ENCODE measurements around the gene NTRK2.
"Not testable (repeated sequence)": the region's sequence is repeated elsewhere in the genome, so short reads cannot be mapped to it uniquely, and the experiment has no call there.

Gene NTRK2

GRCh38 chr9:85040821-85041465, 371.4 kb downstream of the NTRK2 start:
- DNase-seq = no peak

- DNase-seq = no peak
These were observed 372.1 kb downstream of the NTRK2 start for GRCh38 chr9:85041466-85042137.

GRCh38 chr9:85042981-85043647, 373.6 kb downstream of the NTRK2 start:
- no peak for DNase-seq

- no peak for DNase-seq
These were observed 375.7 kb downstream of the NTRK2 start for GRCh38 chr9:85045271-85045670.

GRCh38 chr9:85046475-85046874, 376.9 kb downstream of the NTRK2 start:
- no peak for DNase-seq

- no peak for DNase-seq
These were observed 383.8 kb downstream of the NTRK2 start for GRCh38 chr9:85053206-85053786.

GRCh38 chr9:85054017-85054416, 384.5 kb downstream of the NTRK2 start:
- DNase-seq = no peak

- no peak for DNase-seq
These were observed 386.1 kb downstream of the NTRK2 start for GRCh38 chr9:85055506-85056202.

- DNase-seq = no peak
These were observed 386.7 kb downstream of the NTRK2 start for GRCh38 chr9:85056203-85056572.

GRCh38 chr9:85061969-85062368, 392.4 kb downstream of the NTRK2 start:
- no peak for DNase-seq

- no peak for DNase-seq
These were observed 393.0 kb downstream of the NTRK2 start for GRCh38 chr9:85062385-85063022.

GRCh38 chr9:85064811-85065371, 395.4 kb downstream of the NTRK2 start:
- no peak for DNase-seq

- no peak for DNase-seq
These were observed 398.3 kb downstream of the NTRK2 start for GRCh38 chr9:85067792-85068191.

- DNase-seq = not testable (repeated sequence)
These were observed 399.9 kb downstream of the NTRK2 start for GRCh38 chr9:85069421-85069820.
